DND-41 (cell line): Measurements from ENCODE around the gene SPART.

Source experiments
- ATAC-seq: fragments of 200-7000 bp; cut with Tn5 transposase; 3 replicates; pipeline ENCODE4 v1.9.1; 2021; ENCODE audit warnings: low read depth; ENCODE audit not compliant: insufficient read depth
- DNase-seq: peaks from one replicate; pipeline ENCODE4 v3.0.0-alpha.2; 2020
- H2AFZ ChIP-seq: 2 replicates; pipeline ENCODE4 v1.6.0; 2012; ENCODE audit warnings: low read depth, low read length
- H3K27ac ChIP-seq: 2 replicates; pipeline ENCODE4 v1.5.1; 2012; ENCODE audit warnings: low read length, inconsistent platforms
- H3K27me3 ChIP-seq: fragments of 200-600 bp; sonication (generic); 2 replicates; pipeline ENCODE4 v1.6.0; 2012; ENCODE audit warnings: low read length, mild to moderate bottlenecking, inconsistent platforms; ENCODE audit not compliant: insufficient read depth, poor library complexity
- H3K36me3 ChIP-seq: 2 replicates; pipeline ENCODE4 v1.5.1; 2012; ENCODE audit warnings: low read length, inconsistent platforms; ENCODE audit not compliant: insufficient read depth
- H3K4me1 ChIP-seq: 2 replicates; pipeline ENCODE4 v1.5.1; 2012; ENCODE audit warnings: mild to moderate bottlenecking, low read length; ENCODE audit not compliant: insufficient read depth
- H3K4me2 ChIP-seq: 2 replicates; pipeline ENCODE4 v1.6.0; 2012; ENCODE audit warnings: mild to moderate bottlenecking, moderate library complexity, low read length, inconsistent platforms; ENCODE audit not compliant: insufficient read depth
- H3K4me3 ChIP-seq, 2 experiments: fragments of 200-600 bp in 1 of 2; shearing (Covaris generic) in 1 of 2; 2 replicates each; pipeline ENCODE4 v1.5.1; 2012 to 2016; ENCODE audit warnings: inconsistent platforms in 2 of 2, low read length in 2 of 2, mild to moderate bottlenecking in 2 of 2, low read depth in 1 of 2, moderate library complexity in 1 of 2
- H3K79me2 ChIP-seq: 2 replicates; pipeline ENCODE4 v1.6.0; 2012; ENCODE audit warnings: low read length, inconsistent platforms; ENCODE audit not compliant: insufficient read depth
- H3K9ac ChIP-seq: 2 replicates; pipeline ENCODE4 v1.6.0; 2012; ENCODE audit warnings: low read depth, mild to moderate bottlenecking, inconsistent platforms, low read length, moderate library complexity
- H3K9me3 ChIP-seq: 2 replicates; pipeline ENCODE4 v1.5.1; 2012; ENCODE audit warnings: low read length, moderate library complexity, mild to moderate bottlenecking, inconsistent platforms; ENCODE audit not compliant: insufficient read depth, severe bottlenecking
- H4K20me1 ChIP-seq: 2 replicates; pipeline ENCODE4 v1.6.0; 2012; ENCODE audit warnings: low read length; ENCODE audit not compliant: insufficient read depth
- CTCF ChIP-seq: IDR thresholded peaks from 2 replicates; pipeline ENCODE4 v1.5.1; 2012; ENCODE audit warnings: borderline replicate concordance, low read length, moderate library complexity, mild to moderate bottlenecking; ENCODE audit not compliant: poor library complexity, severe bottlenecking; ENCODE audit errors: extremely low read depth
- EZH2 ChIP-seq: IDR thresholded peaks from 3 replicates; pipeline ENCODE4 v1.6.1; 2012; ENCODE audit warnings: borderline replicate concordance, low read depth, mild to moderate bottlenecking, moderate library complexity, low read length, inconsistent platforms; ENCODE audit not compliant: severe bottlenecking

SPART gene

GRCh38 chr13:36346222-36347083 is at the start of gene SPART:
Gene SPART, minus strand, starts transcription at chr13:36346394. Its CDS starts 10,564 bp downstream, at chr13:36335830.
- no peaks in the 10 kb centered on the region for H3K4me1 ChIP-seq
- peak; percentile 60 for DNase-seq
- H3K4me3 ChIP-seq = no peak within 1 kb of the TSS
- H4K20me1 ChIP-seq = no peaks in the 10 kb centered on the region
- no peaks in the 10 kb centered on the region for H3K27me3 ChIP-seq
- peak; percentile 99 for ATAC-seq
- no peaks in the 10 kb centered on the region for H3K79me2 ChIP-seq
- peak within 1 kb of the TSS; percentile 39; the same call in 1 of the 2 replicates for H2AFZ ChIP-seq
- H3K36me3 ChIP-seq = no peaks in the 10 kb centered on the region
- H3K9ac ChIP-seq = no peak within 1 kb of the TSS
- H3K4me2 ChIP-seq = no peak within 1 kb of the TSS
- no peaks in the 10 kb centered on the region for H3K9me3 ChIP-seq
- TF ChIP-seq CTCF = peak; percentile 86
- TF ChIP-seq EZH2 = no peak
- H3K27ac ChIP-seq = no peak within 1 kb of the TSS

GRCh38 chr13:36395280-36395679 is 49.1 kb upstream of the SPART start:
- TF ChIP-seq EZH2 (no peak), CTCF (peak; percentile 22)
- no peak overlapping the region for H2AFZ ChIP-seq
- no peak overlapping the region for H3K27ac ChIP-seq
- no peak overlapping the region for H3K4me3 ChIP-seq
- no peak overlapping the region for H3K4me2 ChIP-seq
- H3K36me3 ChIP-seq = no peaks in the 10 kb centered on the region
- H3K27me3 ChIP-seq = no peaks in the 10 kb centered on the region
- H4K20me1 ChIP-seq = no peaks in the 10 kb centered on the region
- H3K79me2 ChIP-seq = no peaks in the 10 kb centered on the region
- DNase-seq (no peak), ATAC-seq (no peak)
- H3K9ac ChIP-seq = no peak overlapping the region
- no peaks in the 10 kb centered on the region for H3K9me3 ChIP-seq
- no peaks in the 10 kb centered on the region for H3K4me1 ChIP-seq

GRCh38 chr13:36385489-36385888 is 39.3 kb upstream of the SPART start:
- Histone ChIP-seq H3K79me2 (no peaks in the 10 kb centered on the region), H3K27ac (no peak overlapping the region), H3K4me2 (no peak overlapping the region), H4K20me1 (no peaks in the 10 kb centered on the region), H3K27me3 (no peaks in the 10 kb centered on the region), H3K4me3 (no peak overlapping the region), H3K4me1 (no peaks in the 10 kb centered on the region), H3K9me3 (no peaks in the 10 kb centered on the region), H3K9ac (no peak overlapping the region), H3K36me3 (no peaks in the 10 kb centered on the region), H2AFZ (no peak overlapping the region)
- DNase-seq = no peak
- no peak for ATAC-seq
- no peak for TF ChIP-seq CTCF
- TF ChIP-seq EZH2 = no peak
